K562 (cell line): ENCODE results near the gene HNRNPF. TPM values are rescaled to one million over a fixed set of nuclear protein-coding genes. Genes with fewer than 3 reads are reported as not detected.

ENCODE experiments used
- ARID1B ChIP-seq: fragments of 450-650 bp; IDR thresholded peaks from 2 replicates; pipeline ENCODE4 v1.6.1; 2016; ENCODE audit warnings: antibody characterized with exemption, mild to moderate bottlenecking, inconsistent platforms
- ASH1L ChIP-seq: fragments of 450-650 bp; IDR thresholded peaks from 2 replicates; pipeline ENCODE4 v1.6.1; 2018; ENCODE audit warnings: borderline replicate concordance, mild to moderate bottlenecking, low read depth; ENCODE audit not compliant: partially characterized antibody
- CREM ChIP-seq: IDR thresholded peaks from 2 replicates; pipeline ENCODE4 v1.6.1; 2014; ENCODE audit warnings: antibody characterized with exemption, low read depth
- HDGF ChIP-seq: fragments of 450-650 bp; IDR thresholded peaks from 2 replicates; pipeline ENCODE4 v1.6.1; 2016
- JUN ChIP-seq, 2 experiments: sonication (generic) in 1 of 2; formaldehyde crosslinking in 1 of 2; IDR thresholded peaks; 2 replicates each; pipeline versions ENCODE4 v1.6.1 to v1.8.0; 2012 to 2022; ENCODE audit warnings: borderline replicate concordance in 2 of 2, mild to moderate bottlenecking in 2 of 2, improper control_type of control experiment in 1 of 2, low read depth in 1 of 2, low read length in 1 of 2, missing genetic modification reagents in 1 of 2
- MEIS2 ChIP-seq: fragments of 450-650 bp; IDR thresholded peaks from 2 replicates; pipeline ENCODE4 v1.6.1; 2014; ENCODE audit warnings: mild to moderate bottlenecking; ENCODE audit not compliant: partially characterized antibody
- NFYB ChIP-seq: IDR thresholded peaks from 2 replicates; pipeline ENCODE4 v1.6.1; 2011; ENCODE audit warnings: mild to moderate bottlenecking, moderate library complexity; ENCODE audit not compliant: insufficient read length; ENCODE audit errors: extremely low read depth
- SMARCA5 ChIP-seq: fragments of 450-650 bp; IDR thresholded peaks from 2 replicates; pipeline ENCODE4 v1.6.1; 2016
- SMARCE1 ChIP-seq: fragments of 450-650 bp; IDR thresholded peaks from 2 replicates; pipeline ENCODE4 v1.7.1; 2016; ENCODE audit warnings: mild to moderate bottlenecking
- THRB ChIP-seq: fragments of 450-650 bp; formaldehyde crosslinking; conservative IDR thresholded peaks from 2 replicates; pipeline ENCODE4 v1.4.0; 2022; ENCODE audit warnings: mild to moderate bottlenecking, missing genetic modification characterization
- ZBTB7A ChIP-seq: IDR thresholded peaks from 2 replicates; pipeline ENCODE4 v1.6.1; 2011; ENCODE audit warnings: low read depth, mild to moderate bottlenecking, low read length, moderate library complexity, borderline replicate concordance; ENCODE audit not compliant: control insufficient read depth
- ZNF174 ChIP-seq: fragments of 250-450 bp; sonication (Bioruptor Pico); IDR thresholded peaks from 2 replicates; pipeline ENCODE4 v1.4.0; 2020; ENCODE audit warnings: mild to moderate bottlenecking
- ZNF696 ChIP-seq: fragments of 250-450 bp; sonication (Bioruptor Pico); conservative IDR thresholded peaks from 2 replicates; pipeline ENCODE4 v1.4.0; 2020; ENCODE audit warnings: mild to moderate bottlenecking, moderate library complexity
- polyA plus RNA-seq, 8 experiments: library from polyadenylated mRNA; depleted of rRNA in 4 of 8; stranded (reverse) in 5 of 8; unstranded in 3 of 8; fragments of >200 nt; fragmentation: Nextera tagmentation in 2 of 8; fragmentation: Illumina TruSeq in 1 of 8; extraction: Ambion mirVana in 2 of 8; extraction: Trizol in 1 of 8; gene quantifications; 2 replicates each; pipeline versions ENCODE4 v1.2.1 to v1.2.3, GENCODE V29; 2011 to 2014; ENCODE audit warnings: inconsistent platforms in 1 of 8, missing spikeins in 1 of 8
- total RNA-seq, 7 experiments: library from RNA; depleted of rRNA in 6 of 7; stranded (reverse); fragments of >200 nt in 6 of 7; fragmentation: Illumina TruSeq in 2 of 7; extraction: Trizol in 2 of 7; gene quantifications; 2 replicates each; pipeline versions ENCODE4 v1.2.1 to v1.2.3, GENCODE V29; 2011 to 2021; ENCODE audit warnings: low replicate concordance in 1 of 7

The HNRNPF gene
- total and polyA plus RNA-seq, 9 of the 15 experiments (the other 6 are each of a cell fraction or from before 2014, with no cell fraction given), result 192 to 489 (median 416) TPM

DNA sequence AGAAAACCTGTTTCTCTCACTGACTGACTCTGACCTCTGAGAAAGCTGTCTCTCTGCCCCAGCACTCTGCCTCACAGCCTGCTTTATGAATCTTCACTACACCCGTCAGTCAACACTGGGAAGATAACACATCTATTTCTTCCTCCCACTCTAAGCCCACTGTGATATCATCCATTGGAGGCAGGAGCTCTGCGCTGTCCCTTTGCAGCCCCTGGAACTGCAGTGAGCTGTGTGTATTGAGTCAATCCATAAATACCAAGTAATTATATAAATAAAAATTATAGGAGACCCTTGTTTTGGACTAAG lies 54.7 kb downstream of the HNRNPF start (continued):
- TF ChIP-seq ZNF174 (no peak), THRB (CRISPR knock-in tag) (no peak), NFYB (no peak), ARID1B (peak; percentile 46), ASH1L (no peak), ZNF696 (CRISPR knock-in tag) (no peak), SMARCA5 (no peak), HDGF (no peak), MEIS2 (peak; percentile 94), SMARCE1 (peak; percentile 46; the same call in 1 of the 2 replicates), CREM (0 out of 2 replicates have a peak, but pooled peaks have one; percentile 26), ZBTB7A (no peak), JUN (IDR thresholded peaks at IDR 0.05; ENCODE audit: borderline replicate concordance, low read depth, low read length) (peak; percentile 45; the same call in 1 of the 2 replicates), JUN (CRISPR knock-in tag; IDR thresholded peaks at IDR 0.05; ENCODE audit: borderline replicate concordance) (no peak)
